Type B pancreatic cell (in vitro differentiated cells): ENCODE measurements around the gene LNX1. TPM values are rescaled to one million over a fixed set of nuclear protein-coding genes. Genes with fewer than 3 reads are reported as not detected.

Experiments
- DNase-seq: peaks from one replicate; pipeline ENCODE4 v3.0.0; 2021; ENCODE audit warnings: mixed read lengths; ENCODE audit not compliant: unreplicated experiment; ENCODE audit errors: extremely low spot score
- H3K27ac Mint-ChIP-seq: 2 replicates; pipeline ENCODE4 v1.8.0; 2021; ENCODE audit warnings: mild to moderate bottlenecking, mixed read lengths
- H3K27me3 Mint-ChIP-seq: 2 replicates; pipeline ENCODE4 v1.8.0; 2021; ENCODE audit warnings: mixed read lengths
- H3K36me3 Mint-ChIP-seq: 2 replicates; pipeline ENCODE4 v1.8.0; 2021; ENCODE audit warnings: mixed read lengths
- H3K4me1 Mint-ChIP-seq: one replicate; pipeline ENCODE4 v1.8.0; 2021; ENCODE audit warnings: mixed read lengths; ENCODE audit not compliant: unreplicated experiment
- H3K4me3 Mint-ChIP-seq: 2 replicates; pipeline ENCODE4 v1.8.0; 2021; ENCODE audit warnings: mild to moderate bottlenecking, mixed read lengths
- H3K9me3 Mint-ChIP-seq: 2 replicates; pipeline ENCODE4 v1.8.0; 2021; ENCODE audit warnings: mixed read lengths
- CTCF ChIP-seq: fragments of 200-600 bp; sonication (generic); conservative IDR thresholded peaks from 2 replicates; pipeline ENCODE4 v1.5.0; 2021; ENCODE audit warnings: antibody characterized with exemption, mild to moderate bottlenecking
- total RNA-seq: library from RNA; stranded (reverse); gene quantifications from 2 replicates; pipeline ENCODE4 v1.2.1, GENCODE V29; 2021; ENCODE audit warnings: low replicate concordance

LNX1 gene
- total RNA-seq, 1 donor from 2014 or later, result 5.3 TPM

- peaks cover 41% of the 10 kb centered on the region for H3K27me3 Mint-ChIP-seq
- H3K9me3 Mint-ChIP-seq, result peaks cover 11% of the 10 kb centered on the region
- TF ChIP-seq CTCF, result no peak
- H3K36me3 Mint-ChIP-seq, result peaks cover 6% of the 10 kb centered on the region
- H3K27ac Mint-ChIP-seq, result peak overlapping the region; percentile 81
- peaks cover 36% of the 10 kb centered on the region for H3K4me1 Mint-ChIP-seq
- DNase-seq, result no peak
- peak overlapping the region; percentile 33 for H3K4me3 Mint-ChIP-seq
Observed at GRCh38 chr4:53537606-53538005, 53.7 kb downstream of the LNX1 start.

- Mint-ChIP-seq H3K27me3 (peaks cover 39% of the 10 kb centered on the region), H3K27ac (no peak overlapping the region), H3K36me3 (peaks cover 6% of the 10 kb centered on the region), H3K9me3 (peaks cover 11% of the 10 kb centered on the region), H3K4me3 (no peak overlapping the region), H3K4me1 (peaks cover 31% of the 10 kb centered on the region)
- DNase-seq, result no peak
- no peak for TF ChIP-seq CTCF
Observed at GRCh38 chr4:53536328-53536727, 55.0 kb downstream of the LNX1 start.

GRCh38 chr4:53535567-53535966 lies 55.7 kb downstream of the LNX1 start:
- Mint-ChIP-seq H3K27me3 (peaks cover 39% of the 10 kb centered on the region), H3K9me3 (peaks cover 11% of the 10 kb centered on the region), H3K27ac (no peak overlapping the region), H3K36me3 (peaks cover 6% of the 10 kb centered on the region), H3K4me3 (no peak overlapping the region), H3K4me1 (peaks cover 31% of the 10 kb centered on the region)
- no peak for TF ChIP-seq CTCF
- no peak for DNase-seq

- Mint-ChIP-seq H3K27me3 (peaks cover 39% of the 10 kb centered on the region), H3K4me1 (peaks cover 33% of the 10 kb centered on the region)
Observed at GRCh38 chr4:53534684-53535083, 56.6 kb downstream of the LNX1 start.

GRCh38 chr4:53532521-53532920 lies 58.8 kb downstream of the LNX1 start:
- no peak for DNase-seq
- Mint-ChIP-seq H3K4me1 (peaks cover 30% of the 10 kb centered on the region), H3K27ac (no peak overlapping the region), H3K36me3 (peaks cover 6% of the 10 kb centered on the region), H3K27me3 (peaks cover 36% of the 10 kb centered on the region), H3K9me3 (peaks cover 11% of the 10 kb centered on the region), H3K4me3 (no peak overlapping the region)
- TF ChIP-seq CTCF, result no peak

More at GRCh38 chr4:53534684-53535083, 56.6 kb downstream of the LNX1 start:
- H3K4me3 Mint-ChIP-seq, result no peak overlapping the region
- H3K9me3 Mint-ChIP-seq, result peaks cover 11% of the 10 kb centered on the region
- no peak for DNase-seq
- no peak overlapping the region for H3K27ac Mint-ChIP-seq
- peaks cover 6% of the 10 kb centered on the region for H3K36me3 Mint-ChIP-seq
- TF ChIP-seq CTCF, result no peak
